A172 (cell line): ENCODE results near the gene GPR152. TPM values are rescaled to one million over a fixed set of nuclear protein-coding genes. Genes with fewer than 3 reads are reported as not detected.
"Not testable (repeated sequence)": the region's sequence is repeated elsewhere in the genome, so short reads cannot be mapped to it uniquely, and the experiment has no call there.

Source experiments
- DNase-seq: peaks from one replicate; pipeline ENCODE4 v3.0.0-alpha.2; 2015; ENCODE audit warnings: low spot score
- total RNA-seq: library from RNA; depleted of rRNA; stranded (reverse); fragments of >200 nt; shearing (Covaris generic); gene quantifications from 2 replicates; pipeline ENCODE4 v1.2.3, GENCODE V29; 2014

GPR152 gene
- total RNA-seq, 1 experiment from 2014 or later = not detected

- DNase-seq = not testable (repeated sequence)
Observed at GRCh38 chr11:67427364-67427859, 25.1 kb downstream of the GPR152 start.

- DNase-seq = no peak
Observed at GRCh38 chr11:67423891-67424613, 28.5 kb downstream of the GPR152 start.

- DNase-seq = no peak
Observed at GRCh38 chr11:67423466-67423865, 29.1 kb downstream of the GPR152 start.

GRCh38 chr11:67422891-67423290, 29.6 kb downstream of the GPR152 start:
- DNase-seq = no peak

GRCh38 chr11:67421430-67422031, 31.0 kb downstream of the GPR152 start:
- DNase-seq = no peak

- DNase-seq = peak; percentile 67
Observed at GRCh38 chr11:67420646-67421429, 31.7 kb downstream of the GPR152 start.

GRCh38 chr11:67420147-67420645, 32.3 kb downstream of the GPR152 start:
- no peak for DNase-seq

- DNase-seq = no peak
Observed at GRCh38 chr11:67419325-67420049, 33.0 kb downstream of the GPR152 start.

- no peak for DNase-seq
Observed at GRCh38 chr11:67418476-67419281, 33.9 kb downstream of the GPR152 start.

GRCh38 chr11:67417425-67417824, 35.1 kb downstream of the GPR152 start:
- DNase-seq = no peak

GRCh38 chr11:67416416-67417335, 35.9 kb downstream of the GPR152 start:
- peak; percentile 42 for DNase-seq

- DNase-seq = no peak
Observed at GRCh38 chr11:67415501-67416304, 36.8 kb downstream of the GPR152 start, which contains the start of gene CARNS1. Gene CARNS1 (plus strand): TSS chr11:67415678. CDS start chr11:67416200, 522 bp downstream.

- DNase-seq = no peak
Observed at GRCh38 chr11:67413266-67413849, 39.2 kb downstream of the GPR152 start.

GRCh38 chr11:67412495-67413179, 39.9 kb downstream of the GPR152 start:
- DNase-seq = no peak

GRCh38 chr11:67411785-67412152, 40.8 kb downstream of the GPR152 start:
- DNase-seq = no peak

GRCh38 chr11:67410984-67411784, 41.3 kb downstream of the GPR152 start:
- DNase-seq = no peak

- DNase-seq = no peak
Observed at GRCh38 chr11:67410369-67410831, 42.1 kb downstream of the GPR152 start.
